Activated CD8-positive, alpha-beta memory T cell treated with anti-CD3 and anti-CD28 coated beads, Interleukin-2, amount 10 ng/mL, durations not matched to agents 7 days and 5 days (primary cell): ENCODE measurements around the gene ZBED4. TPM values are rescaled to one million over a fixed set of nuclear protein-coding genes. Genes with fewer than 3 reads are reported as not detected.

Source experiments
- ATAC-seq: fragments of 150-1000 bp; cut with Tn5 transposase; one replicate; pipeline ENCODE4 v1.10.0; 2021; ENCODE audit warnings: moderate library complexity
- CTCF ChIA-PET: fragments of 350-600 bp; sonication (Branson Sonifier 250); formaldehyde crosslinking; loops from one replicate; lab custom pipeline; 2021; ENCODE audit warnings: antibody characterized with exemption; lab: Charles Lee
- DNase-seq: peaks from one replicate; pipeline ENCODE4 v3.0.0-alpha.2; 2020
- H3K27ac Mint-ChIP-seq: one replicate; pipeline ENCODE4 v1.8.0; 2021; ENCODE audit warnings: mild to moderate bottlenecking, mixed read lengths
- H3K27me3 Mint-ChIP-seq: one replicate; pipeline ENCODE4 v1.8.0; 2021; ENCODE audit warnings: mixed read lengths
- H3K36me3 Mint-ChIP-seq: one replicate; pipeline ENCODE4 v1.8.0; 2021; ENCODE audit warnings: mild to moderate bottlenecking, mixed read lengths
- H3K4me1 Mint-ChIP-seq: one replicate; pipeline ENCODE4 v1.8.0; 2021; ENCODE audit warnings: mixed read lengths
- H3K4me3 Mint-ChIP-seq: one replicate; pipeline ENCODE4 v1.8.0; 2021; ENCODE audit warnings: mild to moderate bottlenecking, moderate library complexity, mixed read lengths
- H3K9me3 Mint-ChIP-seq: one replicate; pipeline ENCODE4 v1.8.0; 2022; ENCODE audit warnings: low read depth, mixed read lengths
- total RNA-seq, 2 experiments: library from RNA; stranded (reverse); gene quantifications; one replicate each; pipeline ENCODE4 v1.2.3, GENCODE V29; 2021

The ZBED4 gene
- total RNA-seq, 2 experiments from 2014 or later, result 24.1 to 25.7 TPM

GRCh38 chr22:49855251-49855911 is 1.7 kb downstream of the ZBED4 start:
- no peak for DNase-seq
- H3K27me3 Mint-ChIP-seq, result peaks cover 13% of the 10 kb centered on the region
- ATAC-seq, result no peak
- peak overlapping the region; percentile 86 for H3K4me3 Mint-ChIP-seq
- H3K9me3 Mint-ChIP-seq, result no peaks in the 10 kb centered on the region
- CTCF ChIA-PET, result interaction anchor here (1.2 to 3.8 kb wide), 3 partner anchors 13 to 31 kb away, joined by 4 to 12 read pairs (median 5); no protein-coding TSS in a partner anchor
- peaks cover 6% of the 10 kb centered on the region for H3K36me3 Mint-ChIP-seq
- H3K4me1 Mint-ChIP-seq, result peaks cover 50% of the 10 kb centered on the region
- H3K27ac Mint-ChIP-seq, result peak overlapping the region; percentile 93

GRCh38 chr22:49856343-49856742 is 2.7 kb downstream of the ZBED4 start:
- CTCF ChIA-PET, result interaction anchor here (3.8 kb wide), 1 partner anchor 24 kb away, joined by 12 read pairs; no protein-coding TSS in a partner anchor
- Mint-ChIP-seq H3K9me3 (no peaks in the 10 kb centered on the region), H3K4me1 (peaks cover 46% of the 10 kb centered on the region), H3K4me3 (no peak overlapping the region), H3K27me3 (peaks cover 5% of the 10 kb centered on the region), H3K36me3 (peaks cover 8% of the 10 kb centered on the region), H3K27ac (no peak overlapping the region)
- ATAC-seq, result no peak
- DNase-seq, result no peak

GRCh38 chr22:49856766-49857618 is 3.3 kb downstream of the ZBED4 start:
- no peaks in the 10 kb centered on the region for H3K27me3 Mint-ChIP-seq
- CTCF ChIA-PET, result interaction anchor here (3.8 kb wide), 1 partner anchor 23 kb away, joined by 12 read pairs; no protein-coding TSS in a partner anchor
- no peak for DNase-seq
- no peak for ATAC-seq
- peaks cover 8% of the 10 kb centered on the region for H3K36me3 Mint-ChIP-seq
- no peak overlapping the region for H3K4me3 Mint-ChIP-seq
- no peak overlapping the region for H3K27ac Mint-ChIP-seq
- no peaks in the 10 kb centered on the region for H3K9me3 Mint-ChIP-seq
- peaks cover 44% of the 10 kb centered on the region for H3K4me1 Mint-ChIP-seq

GRCh38 chr22:49858827-49859226 is 5.2 kb downstream of the ZBED4 start:
- DNase-seq, result no peak
- CTCF ChIA-PET, result no interaction called here
- Mint-ChIP-seq H3K4me1 (peaks cover 47% of the 10 kb centered on the region), H3K36me3 (peaks cover 12% of the 10 kb centered on the region), H3K27ac (no peak overlapping the region), H3K9me3 (no peaks in the 10 kb centered on the region), H3K27me3 (no peaks in the 10 kb centered on the region), H3K4me3 (no peak overlapping the region)
- no peak for ATAC-seq

GRCh38 chr22:49861642-49862495 is 8.2 kb downstream of the ZBED4 start:
- Mint-ChIP-seq H3K9me3 (peaks cover 12% of the 10 kb centered on the region), H3K4me3 (no peak overlapping the region), H3K27ac (no peak overlapping the region), H3K4me1 (peaks cover 46% of the 10 kb centered on the region), H3K27me3 (no peaks in the 10 kb centered on the region), H3K36me3 (peaks cover 36% of the 10 kb centered on the region)
- DNase-seq, result no peak
- ATAC-seq, result no peak
- CTCF ChIA-PET, result interaction anchor here (1.3 kb wide), 1 partner anchor 19 kb away, joined by 3 read pairs; no protein-coding TSS in a partner anchor

- DNase-seq, result no peak
- CTCF ChIA-PET, result no interaction called here
- H3K27me3 Mint-ChIP-seq, result no peaks in the 10 kb centered on the region
- peaks cover 49% of the 10 kb centered on the region for H3K4me1 Mint-ChIP-seq
- ATAC-seq, result no peak
- peaks cover 12% of the 10 kb centered on the region for H3K9me3 Mint-ChIP-seq
- H3K36me3 Mint-ChIP-seq, result peaks cover 42% of the 10 kb centered on the region
- H3K4me3 Mint-ChIP-seq, result no peak overlapping the region
- no peak overlapping the region for H3K27ac Mint-ChIP-seq
Observed at GRCh38 chr22:49862496-49862776, 8.8 kb downstream of the ZBED4 start.

- H3K27ac Mint-ChIP-seq, result peak overlapping the region; percentile 50
- ATAC-seq, result no peak
- peaks cover 55% of the 10 kb centered on the region for H3K4me1 Mint-ChIP-seq
- no peak for DNase-seq
- H3K36me3 Mint-ChIP-seq, result peaks cover 51% of the 10 kb centered on the region
- no peak overlapping the region for H3K4me3 Mint-ChIP-seq
- CTCF ChIA-PET, result interaction anchor here (0.7 kb wide), 1 partner anchor 13 kb away, joined by 3 read pairs; no protein-coding TSS in a partner anchor
- H3K9me3 Mint-ChIP-seq, result peaks cover 12% of the 10 kb centered on the region
- no peaks in the 10 kb centered on the region for H3K27me3 Mint-ChIP-seq
Observed at GRCh38 chr22:49863931-49864330, 10.3 kb downstream of the ZBED4 start.

GRCh38 chr22:49865156-49865555 is 11.5 kb downstream of the ZBED4 start:
- DNase-seq, result no peak
- peaks cover 22% of the 10 kb centered on the region for H3K9me3 Mint-ChIP-seq
- no peaks in the 10 kb centered on the region for H3K27me3 Mint-ChIP-seq
- CTCF ChIA-PET, result no interaction called here
- no peak overlapping the region for H3K27ac Mint-ChIP-seq
- H3K36me3 Mint-ChIP-seq, result peaks cover 62% of the 10 kb centered on the region
- H3K4me1 Mint-ChIP-seq, result peaks cover 64% of the 10 kb centered on the region
- H3K4me3 Mint-ChIP-seq, result no peak overlapping the region
- no peak for ATAC-seq

GRCh38 chr22:49866134-49866533 is 12.5 kb downstream of the ZBED4 start:
- peaks cover 22% of the 10 kb centered on the region for H3K9me3 Mint-ChIP-seq
- ATAC-seq (no peak), DNase-seq (no peak)
- H3K4me1 Mint-ChIP-seq, result peaks cover 68% of the 10 kb centered on the region
- H3K27ac Mint-ChIP-seq, result peak overlapping the region; percentile 77
- peaks cover 66% of the 10 kb centered on the region for H3K36me3 Mint-ChIP-seq
- no peak overlapping the region for H3K4me3 Mint-ChIP-seq
- no peaks in the 10 kb centered on the region for H3K27me3 Mint-ChIP-seq
- CTCF ChIA-PET, result no interaction called here

GRCh38 chr22:49866646-49867045 is 13.0 kb downstream of the ZBED4 start:
- Mint-ChIP-seq H3K4me3 (peak overlapping the region; percentile 46), H3K27me3 (no peaks in the 10 kb centered on the region), H3K9me3 (peaks cover 22% of the 10 kb centered on the region), H3K36me3 (peaks cover 66% of the 10 kb centered on the region), H3K4me1 (peaks cover 68% of the 10 kb centered on the region), H3K27ac (peak overlapping the region; percentile 77)
- ATAC-seq (no peak), DNase-seq (no peak)
- CTCF ChIA-PET, result no interaction called here

- ATAC-seq (peak; percentile 62), DNase-seq (no peak)
- CTCF ChIA-PET, result interaction anchor here (0.9 to 1.6 kb wide), 7 partner anchors 10 to 52 kb away, joined by 3 to 6 read pairs (median 4); partner anchors contain the start of genes ALG12 and CRELD2
- H3K9me3 Mint-ChIP-seq, result peaks cover 22% of the 10 kb centered on the region
- H3K36me3 Mint-ChIP-seq, result peaks cover 68% of the 10 kb centered on the region
- H3K27ac Mint-ChIP-seq, result peak overlapping the region; percentile 73
- no peaks in the 10 kb centered on the region for H3K27me3 Mint-ChIP-seq
- H3K4me1 Mint-ChIP-seq, result peaks cover 70% of the 10 kb centered on the region
- H3K4me3 Mint-ChIP-seq, result no peak overlapping the region
Observed at GRCh38 chr22:49867303-49868265, 13.9 kb downstream of the ZBED4 start.
